ENCODE results near the gene HK2. TPM values are rescaled to one million over a fixed set of nuclear protein-coding genes. Genes with fewer than 3 reads are reported as not detected.
"Not testable (repeated sequence)": the region's sequence is repeated elsewhere in the genome, so short reads cannot be mapped to it uniquely, and the experiment has no call there.

The HK2 gene
- total and polyA plus RNA-seq, 8 donors, result 0.47 to 8.6 (median 2.9) TPM

- intact Hi-C loops (cut with DNase I), result no loop called here
- FAIRE-seq (no peak), DNase-seq (no peak), ATAC-seq (no peak)
- no peaks in the 10 kb centered on the region for H3K27me3 ChIP-seq
- no peak overlapping the region for H3K27ac ChIP-seq
- H3K4me1 ChIP-seq, result no peaks in the 10 kb centered on the region
- H3K36me3 ChIP-seq, result peaks cover 0 to 5% (median 0%) of the 10 kb centered on the region in 3 donors
- H3K9me3 ChIP-seq, result no peaks in the 10 kb centered on the region
- H3K4me3 ChIP-seq, result no peak overlapping the region
- 80 to 83% methylated on average over 5 of the region's 5 CpGs for WGBS, 2 donors
- TF ChIP-seq CTCF (IDR thresholded peaks at IDR 0.05), result no peak
Observed at GRCh38 chr2:74892609-74893008, 58.7 kb downstream of the HK2 start.

GRCh38 chr2:74893332-74893731 lies 59.4 kb downstream of the HK2 start:
- FAIRE-seq, result no peak
- no peak for TF ChIP-seq CTCF (IDR thresholded peaks at IDR 0.05)

GRCh38 chr2:74894272-74894981 lies 60.5 kb downstream of the HK2 start:
- WGBS, 2 donors, result 95% methylated on average over 6 of the region's 6 CpGs
- TF ChIP-seq CTCF (IDR thresholded peaks at IDR 0.05), result no peak
- ATAC-seq, result no peak
- FAIRE-seq, result no peak
- H3K4me3 ChIP-seq, result no peak overlapping the region
- no peaks in the 10 kb centered on the region for H3K36me3 ChIP-seq
- no peaks in the 10 kb centered on the region for H3K27me3 ChIP-seq
- no peaks in the 10 kb centered on the region for H3K9me3 ChIP-seq
- H3K4me1 ChIP-seq, result no peaks in the 10 kb centered on the region
- no peak overlapping the region for H3K27ac ChIP-seq
- no peak for DNase-seq
- intact Hi-C loops (cut with DNase I), result no loop called here

More at GRCh38 chr2:74893332-74893731, 59.4 kb downstream of the HK2 start:
- intact Hi-C loops (cut with DNase I), result no loop called here
- 65 to 70% methylated on average over 5 of the region's 5 CpGs for WGBS, 2 donors
- DNase-seq, result no peak
- no peak for ATAC-seq
- Histone ChIP-seq H3K36me3 (peaks cover 0 to 5% (median 0%) of the 10 kb centered on the region in 3 donors), H3K4me3 (no peak overlapping the region), H3K9me3 (no peaks in the 10 kb centered on the region), H3K4me1 (no peaks in the 10 kb centered on the region), H3K27me3 (no peaks in the 10 kb centered on the region), H3K27ac (no peak overlapping the region)

- Histone ChIP-seq H3K27ac (no peak overlapping the region), H3K27me3 (no peaks in the 10 kb centered on the region), H3K9me3 (no peaks in the 10 kb centered on the region), H3K4me1 (no peaks in the 10 kb centered on the region), H3K36me3 (no peaks in the 10 kb centered on the region), H3K4me3 (no peak overlapping the region)
- intact Hi-C loops (cut with DNase I), result no loop called here
- no peak for ATAC-seq
- no peak for TF ChIP-seq CTCF (IDR thresholded peaks at IDR 0.05)
- no peak for FAIRE-seq
- no peak for DNase-seq
- WGBS, 2 donors, result 72 to 74% methylated on average over 2 of the region's 2 CpGs
Observed at GRCh38 chr2:74895001-74895400, 61.1 kb downstream of the HK2 start.

GRCh38 chr2:74896232-74896631 lies 62.3 kb downstream of the HK2 start:
- H3K9me3 ChIP-seq, result no peaks in the 10 kb centered on the region
- no peaks in the 10 kb centered on the region for H3K4me1 ChIP-seq
- intact Hi-C loops (cut with DNase I), result no loop called here
- no peak overlapping the region for H3K27ac ChIP-seq
- ATAC-seq (no peak), FAIRE-seq (no peak), DNase-seq (no peak)
- no peaks in the 10 kb centered on the region for H3K27me3 ChIP-seq
- H3K4me3 ChIP-seq, result no peak overlapping the region
- no peak for TF ChIP-seq CTCF (IDR thresholded peaks at IDR 0.05)
- H3K36me3 ChIP-seq, result no peaks in the 10 kb centered on the region

GRCh38 chr2:74900225-74900624 lies 66.3 kb downstream of the HK2 start:
- FAIRE-seq; H3K27ac ChIP-seq; H3K4me3 ChIP-seq; H3K9me3 ChIP-seq; ATAC-seq; DNase-seq; H3K27me3 ChIP-seq; intact Hi-C loops (cut with DNase I); H3K36me3 ChIP-seq; H3K4me1 ChIP-seq: not testable (repeated sequence)
- 78 to 80% methylated on average over 2 of the region's 2 CpGs for WGBS, 2 donors
